Endodermal cell (in vitro differentiated cells): ENCODE data around the gene WNK2. TPM values are rescaled to one million over a fixed set of nuclear protein-coding genes. Genes with fewer than 3 reads are reported as not detected.

Experiments used
- DNase-seq: peaks from one replicate; pipeline ENCODE4 v3.0.0-alpha.2; 2017
- H3K27ac ChIP-seq: 2 replicates; pipeline ENCODE4 v1.5.1; 2013; ENCODE audit warnings: mild to moderate bottlenecking, low read depth, low read length, moderate library complexity
- H3K27me3 ChIP-seq: 2 replicates; pipeline ENCODE4 v1.6.1; 2013; ENCODE audit warnings: mild to moderate bottlenecking, low read length, moderate library complexity; ENCODE audit not compliant: insufficient read depth, control insufficient read depth, poor library complexity, severe bottlenecking
- H3K36me3 ChIP-seq: 2 replicates; pipeline ENCODE4 v1.7.0; 2013; ENCODE audit warnings: mild to moderate bottlenecking, low read length, moderate library complexity; ENCODE audit not compliant: control insufficient read depth, insufficient read depth
- H3K4me1 ChIP-seq: one replicate; pipeline ENCODE4 v1.7.0; 2013; ENCODE audit warnings: low read length; ENCODE audit not compliant: control insufficient read depth, insufficient read depth
- H3K4me3 ChIP-seq: 2 replicates; pipeline ENCODE4 v1.5.1; 2013; ENCODE audit warnings: mild to moderate bottlenecking, low read length, moderate library complexity
- H3K9ac ChIP-seq: 2 replicates; pipeline ENCODE4 v1.6.1; 2013; ENCODE audit warnings: mild to moderate bottlenecking, low read length, moderate library complexity; ENCODE audit not compliant: poor library complexity, severe bottlenecking; ENCODE audit errors: extremely low read depth
- H3K9me3 ChIP-seq: 2 replicates; pipeline ENCODE4 v1.6.1; 2013; ENCODE audit warnings: mild to moderate bottlenecking, low read length, moderate library complexity; ENCODE audit not compliant: control insufficient read depth
- H3K27ac Mint-ChIP-seq: 2 replicates; pipeline ENCODE4 v1.8.0; 2020; ENCODE audit warnings: mixed read lengths
- H3K27me3 Mint-ChIP-seq: 2 replicates; pipeline ENCODE4 v1.8.0; 2021; ENCODE audit warnings: mild to moderate bottlenecking, mixed read lengths; ENCODE audit not compliant: insufficient read depth
- H3K36me3 Mint-ChIP-seq: 2 replicates; pipeline ENCODE4 v1.8.0; 2020; ENCODE audit warnings: low read depth, mixed read lengths
- H3K4me1 Mint-ChIP-seq: 2 replicates; pipeline ENCODE4 v1.8.0; 2020; ENCODE audit warnings: mixed read lengths
- H3K4me3 Mint-ChIP-seq: 2 replicates; pipeline ENCODE4 v1.8.0; 2020; ENCODE audit warnings: mild to moderate bottlenecking, moderate library complexity, mixed read lengths
- H3K9me3 Mint-ChIP-seq: 2 replicates; pipeline ENCODE4 v1.8.0; 2020; ENCODE audit warnings: mild to moderate bottlenecking, mixed read lengths
- CTCF ChIP-seq: fragments of 200-600 bp; sonication (generic); conservative IDR thresholded peaks from 2 replicates; pipeline ENCODE4 v1.5.0; 2021; ENCODE audit warnings: antibody characterized with exemption, mild to moderate bottlenecking
- WGBS, 2 experiments: methylation state at CpG; one replicate each; pipeline versions ENCODE4 v1.1.5 to v1.1.7; 2013; ENCODE audit warnings: missing lambda C conversion rate in 2 of 2, mixed read lengths in 1 of 2; ENCODE audit not compliant: insufficient coverage in 1 of 2, insufficient read length in 1 of 2; 5-methylcytosine and 5-hydroxymethylcytosine counted together
- total RNA-seq, 2 donors: library from RNA; stranded (reverse); fragmentation: NEBNext Ultra II Directional in 1 of 2; extraction: Animal tissue kit (Norgen Biotek cat#: 25700) in 1 of 2; gene quantifications; 2 replicates in 1 of 2; 3 replicates in 1 of 2; pipeline ENCODE4 v1.2.1, GENCODE V29; 2021

The WNK2 gene
- total RNA-seq, 2 donors from 2014 or later: 46.1 to 48.8 TPM

GRCh38 chr9:93260263-93261066 lies 76.5 kb downstream of the WNK2 start:
- Mint-ChIP-seq H3K27ac (no peak overlapping the region), H3K9me3 (no peaks in the 10 kb centered on the region), H3K27me3 (no peaks in the 10 kb centered on the region), H3K4me1 (no peaks in the 10 kb centered on the region), H3K4me3 (no peak overlapping the region), H3K36me3 (peaks cover 2% of the 10 kb centered on the region)
- no peak for TF ChIP-seq CTCF
- Histone ChIP-seq H3K4me1 (no peaks in the 10 kb centered on the region), H3K9me3 (no peaks in the 10 kb centered on the region), H3K27ac (no peak overlapping the region), H3K36me3 (peaks cover 6% of the 10 kb centered on the region), H3K9ac (no peak overlapping the region), H3K4me3 (no peak overlapping the region), H3K27me3 (no peaks in the 10 kb centered on the region)
- DNase-seq: peak; percentile 42
- 93 to 96% methylated on average over 9 to 12 of the region's 12 CpGs for WGBS, 2 experiments

GRCh38 chr9:93261281-93261680 lies 77.3 kb downstream of the WNK2 start:
- H3K27ac ChIP-seq: no peak overlapping the region
- no peaks in the 10 kb centered on the region for H3K27me3 ChIP-seq
- H3K27ac Mint-ChIP-seq: no peak overlapping the region
- peak; percentile 55 for TF ChIP-seq CTCF
- H3K4me3 Mint-ChIP-seq: no peak overlapping the region
- H3K4me1 ChIP-seq: no peaks in the 10 kb centered on the region
- peaks cover 2% of the 10 kb centered on the region for H3K36me3 Mint-ChIP-seq
- H3K9me3 ChIP-seq: no peaks in the 10 kb centered on the region
- no peaks in the 10 kb centered on the region for H3K27me3 Mint-ChIP-seq
- no peaks in the 10 kb centered on the region for H3K9me3 Mint-ChIP-seq
- peaks cover 6% of the 10 kb centered on the region for H3K36me3 ChIP-seq
- H3K4me1 Mint-ChIP-seq: no peaks in the 10 kb centered on the region
- 86 to 92% methylated on average over 6 to 10 of the region's 10 CpGs for WGBS, 2 experiments
- no peak overlapping the region for H3K4me3 ChIP-seq
- no peak overlapping the region for H3K9ac ChIP-seq
- DNase-seq: peak; percentile 59

GRCh38 chr9:93261735-93262523 lies 78.0 kb downstream of the WNK2 start:
- no peak overlapping the region for H3K4me3 Mint-ChIP-seq
- no peak overlapping the region for H3K4me3 ChIP-seq
- DNase-seq: peak; percentile 44
- H3K9ac ChIP-seq: no peak overlapping the region
- H3K4me1 ChIP-seq: no peaks in the 10 kb centered on the region
- H3K4me1 Mint-ChIP-seq: no peaks in the 10 kb centered on the region
- H3K36me3 Mint-ChIP-seq: peaks cover 2% of the 10 kb centered on the region
- no peaks in the 10 kb centered on the region for H3K9me3 Mint-ChIP-seq
- WGBS, 2 experiments: 92 to 96% methylated on average over 13 to 26 of the region's 26 CpGs
- H3K9me3 ChIP-seq: no peaks in the 10 kb centered on the region
- H3K27ac ChIP-seq: no peak overlapping the region
- H3K27me3 ChIP-seq: no peaks in the 10 kb centered on the region
- no peak overlapping the region for H3K27ac Mint-ChIP-seq
- peaks cover 6% of the 10 kb centered on the region for H3K36me3 ChIP-seq
- no peak for TF ChIP-seq CTCF
- no peaks in the 10 kb centered on the region for H3K27me3 Mint-ChIP-seq
